GM12878 (cell line): ENCODE measurements around the gene ACTR1A.

Experiments used
- BRCA1 ChIP-seq: IDR thresholded peaks from 2 replicates; pipeline ENCODE4 v1.6.1; 2011; ENCODE audit warnings: low read depth, low read length, improper control_type of control experiment
- EP300 ChIP-seq, 2 experiments: fragments of 150-350 bp in 1 of 2; IDR thresholded peaks; 2 replicates each; pipeline ENCODE4 v1.6.1; 2011 to 2012; ENCODE audit warnings: low read depth in 2 of 2, low read length in 2 of 2, borderline replicate concordance in 1 of 2, improper control_type of control experiment in 1 of 2, inconsistent platforms in 1 of 2; ENCODE audit not compliant: control insufficient read depth in 1 of 2
- EZH2 ChIP-seq: IDR thresholded peaks from 2 replicates; pipeline ENCODE4 v1.6.1; 2012; ENCODE audit warnings: low read depth, mild to moderate bottlenecking, control low read depth, inconsistent platforms, low read length, borderline replicate concordance; ENCODE audit not compliant: control insufficient read depth
- HCFC1 ChIP-seq: fragments of 150-350 bp; IDR thresholded peaks from 2 replicates; pipeline ENCODE4 v1.6.1; 2014; ENCODE audit warnings: low read length
- MEF2B ChIP-seq: fragments of 450-650 bp; IDR thresholded peaks from 2 replicates; pipeline ENCODE4 v1.6.1; 2018; ENCODE audit warnings: mild to moderate bottlenecking, moderate library complexity; ENCODE audit not compliant: partially characterized antibody, poor library complexity, severe bottlenecking
- PAX5 ChIP-seq: IDR thresholded peaks from 2 replicates; pipeline ENCODE4 v1.6.1; 2011; ENCODE audit warnings: low read depth, low read length, borderline replicate concordance
- SMAD5 ChIP-seq: IDR thresholded peaks from 2 replicates; pipeline ENCODE4 v1.6.1; 2016; ENCODE audit warnings: antibody characterized with exemption, low read depth
- SP1 ChIP-seq: IDR thresholded peaks from one replicate; pipeline ENCODE4 v1.6.1; 2011; ENCODE audit warnings: low read depth, low read length
- SREBF2 ChIP-seq: IDR thresholded peaks from 2 replicates; pipeline ENCODE4 v1.6.1; 2012; ENCODE audit warnings: mild to moderate bottlenecking, low read length
- TAF1 ChIP-seq: IDR thresholded peaks from 2 replicates; pipeline ENCODE4 v1.6.1; 2011; ENCODE audit warnings: mild to moderate bottlenecking, low read depth, low read length, borderline replicate concordance
- TF ChIP-seq, protein P1 (sequence below), 3 experiments: IDR thresholded peaks in 2 of 3; conservative IDR thresholded peaks in 1 of 3; 2 replicates each; pipeline ENCODE4 v1.5.1; 2011; ENCODE audit warnings: low read depth in 3 of 3, low read length in 3 of 3, mild to moderate bottlenecking in 3 of 3, control low read depth in 2 of 3, moderate library complexity in 2 of 3, inconsistent platforms in 1 of 3, mixed read lengths in 1 of 3; ENCODE audit not compliant: control insufficient read depth in 2 of 3, insufficient read depth in 1 of 3; ENCODE audit errors: extremely low read depth in 1 of 3
- TF ChIP-seq, protein P2 (sequence below): IDR thresholded peaks from 2 replicates; pipeline ENCODE4 v1.6.1; 2012; ENCODE audit warnings: mild to moderate bottlenecking, low read depth, low read length

DNA sequence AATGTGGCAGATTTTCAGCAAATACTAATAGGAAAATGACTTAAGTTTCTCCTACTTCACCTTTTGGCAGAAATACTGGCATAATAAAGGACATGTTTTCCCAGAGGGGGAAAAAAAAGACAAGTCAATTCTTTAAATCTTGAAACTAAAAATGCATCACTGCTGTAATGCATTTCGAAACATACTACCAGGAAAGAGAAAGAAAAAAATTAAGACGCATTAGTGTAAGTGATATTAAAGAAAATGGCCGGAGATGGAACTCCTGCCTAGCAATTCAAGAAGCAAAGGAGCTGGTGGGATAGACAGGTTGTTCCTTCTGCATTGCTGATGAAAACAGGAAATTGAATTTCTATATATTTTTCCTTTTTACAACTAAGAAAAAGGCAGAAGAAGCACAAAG lies 3.2 kb downstream of the ACTR1A start:
- TF ChIP-seq SP1 (no peak), SMAD5 (no peak), PAX5 (no peak), EP300 (IDR thresholded peaks at IDR 0.05; ENCODE audit: borderline replicate concordance in 1 of 2, control insufficient read depth in 1 of 2, low read depth in 2 of 2, low read length in 2 of 2) (no peak), TAF1 (no peak), EZH2 (no peak), HCFC1 (no peak), SREBF2 (no peak), BRCA1 (no peak), MEF2B (no peak)
- TF ChIP-seq, protein P1, sequence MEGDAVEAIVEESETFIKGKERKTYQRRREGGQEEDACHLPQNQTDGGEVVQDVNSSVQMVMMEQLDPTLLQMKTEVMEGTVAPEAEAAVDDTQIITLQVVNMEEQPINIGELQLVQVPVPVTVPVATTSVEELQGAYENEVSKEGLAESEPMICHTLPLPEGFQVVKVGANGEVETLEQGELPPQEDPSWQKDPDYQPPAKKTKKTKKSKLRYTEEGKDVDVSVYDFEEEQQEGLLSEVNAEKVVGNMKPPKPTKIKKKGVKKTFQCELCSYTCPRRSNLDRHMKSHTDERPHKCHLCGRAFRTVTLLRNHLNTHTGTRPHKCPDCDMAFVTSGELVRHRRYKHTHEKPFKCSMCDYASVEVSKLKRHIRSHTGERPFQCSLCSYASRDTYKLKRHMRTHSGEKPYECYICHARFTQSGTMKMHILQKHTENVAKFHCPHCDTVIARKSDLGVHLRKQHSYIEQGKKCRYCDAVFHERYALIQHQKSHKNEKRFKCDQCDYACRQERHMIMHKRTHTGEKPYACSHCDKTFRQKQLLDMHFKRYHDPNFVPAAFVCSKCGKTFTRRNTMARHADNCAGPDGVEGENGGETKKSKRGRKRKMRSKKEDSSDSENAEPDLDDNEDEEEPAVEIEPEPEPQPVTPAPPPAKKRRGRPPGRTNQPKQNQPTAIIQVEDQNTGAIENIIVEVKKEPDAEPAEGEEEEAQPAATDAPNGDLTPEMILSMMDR (IDR thresholded peaks at IDR 0.05 in 2 of 3, conservative IDR thresholded peaks at IDR 0.05 in 1 of 3; ENCODE audit: control insufficient read depth in 2 of 3, extremely low read depth in 1 of 3, insufficient read depth in 1 of 3, low read depth in 3 of 3, low read length in 3 of 3): no peak
- TF ChIP-seq, protein P2, sequence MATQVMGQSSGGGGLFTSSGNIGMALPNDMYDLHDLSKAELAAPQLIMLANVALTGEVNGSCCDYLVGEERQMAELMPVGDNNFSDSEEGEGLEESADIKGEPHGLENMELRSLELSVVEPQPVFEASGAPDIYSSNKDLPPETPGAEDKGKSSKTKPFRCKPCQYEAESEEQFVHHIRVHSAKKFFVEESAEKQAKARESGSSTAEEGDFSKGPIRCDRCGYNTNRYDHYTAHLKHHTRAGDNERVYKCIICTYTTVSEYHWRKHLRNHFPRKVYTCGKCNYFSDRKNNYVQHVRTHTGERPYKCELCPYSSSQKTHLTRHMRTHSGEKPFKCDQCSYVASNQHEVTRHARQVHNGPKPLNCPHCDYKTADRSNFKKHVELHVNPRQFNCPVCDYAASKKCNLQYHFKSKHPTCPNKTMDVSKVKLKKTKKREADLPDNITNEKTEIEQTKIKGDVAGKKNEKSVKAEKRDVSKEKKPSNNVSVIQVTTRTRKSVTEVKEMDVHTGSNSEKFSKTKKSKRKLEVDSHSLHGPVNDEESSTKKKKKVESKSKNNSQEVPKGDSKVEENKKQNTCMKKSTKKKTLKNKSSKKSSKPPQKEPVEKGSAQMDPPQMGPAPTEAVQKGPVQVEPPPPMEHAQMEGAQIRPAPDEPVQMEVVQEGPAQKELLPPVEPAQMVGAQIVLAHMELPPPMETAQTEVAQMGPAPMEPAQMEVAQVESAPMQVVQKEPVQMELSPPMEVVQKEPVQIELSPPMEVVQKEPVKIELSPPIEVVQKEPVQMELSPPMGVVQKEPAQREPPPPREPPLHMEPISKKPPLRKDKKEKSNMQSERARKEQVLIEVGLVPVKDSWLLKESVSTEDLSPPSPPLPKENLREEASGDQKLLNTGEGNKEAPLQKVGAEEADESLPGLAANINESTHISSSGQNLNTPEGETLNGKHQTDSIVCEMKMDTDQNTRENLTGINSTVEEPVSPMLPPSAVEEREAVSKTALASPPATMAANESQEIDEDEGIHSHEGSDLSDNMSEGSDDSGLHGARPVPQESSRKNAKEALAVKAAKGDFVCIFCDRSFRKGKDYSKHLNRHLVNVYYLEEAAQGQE: no peak
